Liver (tissue), 9 donors: ENCODE data around the gene FAM83G. TPM values are rescaled to one million over a fixed set of nuclear protein-coding genes. Genes with fewer than 3 reads are reported as not detected.

Experiments used
- DNase-seq: peaks from one replicate; pipeline ENCODE4 v3.0.0-alpha.2; 2017; ENCODE audit warnings: low spot score
- H3K27ac ChIP-seq, 2 donors: one replicate each; pipeline ENCODE4 v1.7.0; 2013; ENCODE audit warnings: inconsistent platforms in 2 of 2, low read length in 2 of 2, control low read depth in 1 of 2, low read depth in 1 of 2, mild to moderate bottlenecking in 1 of 2
- H3K27me3 ChIP-seq, 4 donors: one replicate each; pipeline versions ENCODE4 v1.6.1 to v1.7.0; 2013; ENCODE audit warnings: low read length in 3 of 4, inconsistent platforms in 1 of 4, mild to moderate bottlenecking in 1 of 4, moderate library complexity in 1 of 4; ENCODE audit not compliant: control insufficient read depth in 4 of 4, insufficient read depth in 4 of 4
- H3K36me3 ChIP-seq, 4 donors: one replicate each; pipeline versions ENCODE4 v1.6.1 to v1.7.0; 2013; ENCODE audit warnings: low read length in 3 of 4, mild to moderate bottlenecking in 3 of 4, low read depth in 1 of 4, moderate library complexity in 1 of 4; ENCODE audit not compliant: control insufficient read depth in 4 of 4, insufficient read depth in 3 of 4
- H3K4me1 ChIP-seq, 4 donors: one replicate each; pipeline versions ENCODE4 v1.6.1 to v1.7.0; 2013; ENCODE audit warnings: low read length in 3 of 4, mild to moderate bottlenecking in 3 of 4, moderate library complexity in 1 of 4; ENCODE audit not compliant: control insufficient read depth in 4 of 4, insufficient read depth in 4 of 4
- H3K4me3 ChIP-seq, 3 donors: one replicate each; pipeline versions ENCODE4 v1.6.1 to v1.7.0; 2013; ENCODE audit warnings: low read length in 3 of 3, control low read depth in 1 of 3, low read depth in 1 of 3, mild to moderate bottlenecking in 1 of 3
- H3K9ac ChIP-seq, 2 donors: one replicate each; pipeline ENCODE4 v1.7.0; 2013; ENCODE audit warnings: low read length in 2 of 2, mild to moderate bottlenecking in 2 of 2, moderate library complexity in 2 of 2, control low read depth in 1 of 2, low read depth in 1 of 2
- H3K9me3 ChIP-seq, 4 donors: one replicate each; pipeline versions ENCODE4 v1.6.1 to v1.7.0; 2013; ENCODE audit warnings: low read length in 3 of 4; ENCODE audit not compliant: control insufficient read depth in 4 of 4
- FOXA1 ChIP-seq: IDR thresholded peaks from 2 replicates; pipeline ENCODE4 v1.6.1; 2016; ENCODE audit warnings: antibody characterized with exemption
- HNF4G ChIP-seq: IDR thresholded peaks from 2 replicates; pipeline ENCODE4 v1.6.1; 2016; ENCODE audit warnings: antibody characterized with exemption
- JUND ChIP-seq, 2 donors: IDR thresholded peaks; 2 replicates each; pipeline ENCODE4 v1.6.1; 2016; ENCODE audit warnings: antibody characterized with exemption in 2 of 2
- TAF1 ChIP-seq: conservative IDR thresholded peaks from 2 replicates; pipeline ENCODE4 v1.6.1; 2016; ENCODE audit warnings: antibody characterized with exemption, mild to moderate bottlenecking
- WGBS: extraction: QIAGEN DNeasy Blood & Tissue Kit; methylation state at CpG from one replicate; pipeline ENCODE4 v1.1.7; 2013; 5-methylcytosine and 5-hydroxymethylcytosine counted together
- polyA plus RNA-seq, 2 donors: library from polyadenylated mRNA; stranded (reverse) in 1 of 2; unstranded in 1 of 2; fragments of 200-250 nt in 1 of 2; fragments of >200 nt in 1 of 2; fragmentation: Nextera tagmentation in 1 of 2; extraction: Ambion mirVana in 1 of 2; gene quantifications; one replicate each; pipeline versions ENCODE4 v1.2.1 to v1.2.3, GENCODE V29; 2013 to 2015
- total RNA-seq, 2 donors: library from RNA; depleted of rRNA; stranded (reverse); fragments of >200 nt; gene quantifications; one replicate each; pipeline ENCODE4 v1.2.3, GENCODE V29; 2014
- TF ChIP-seq, protein P1 (sequence below): IDR thresholded peaks from 2 replicates; pipeline ENCODE4 v1.6.1; 2016; ENCODE audit warnings: antibody characterized with exemption
- donor health status: healthy.
- donor health status: healthy.
- donor health status: healthy.
- donor health status: healthy.
- donor health status: healthy.

FAM83G gene
- total and polyA plus RNA-seq, 4 donors = 5.2 to 25.0 (median 11.5) TPM

DNA sequence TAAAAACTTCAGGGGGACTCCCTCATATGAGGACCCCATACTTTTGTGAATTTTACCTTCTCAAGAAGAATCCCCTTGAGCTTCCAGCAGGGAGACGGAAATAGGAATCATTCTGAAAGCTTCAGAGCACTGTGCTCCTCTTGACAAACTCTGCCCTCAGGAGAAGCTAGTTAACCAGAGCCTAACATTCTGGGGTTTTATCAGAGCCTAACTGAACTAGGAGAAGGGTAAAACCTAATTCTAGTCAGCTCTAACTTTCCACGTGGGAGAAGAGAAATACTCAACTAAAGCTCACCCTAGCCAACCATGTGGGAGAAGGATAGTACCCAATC is 65.9 kb downstream of the FAM83G start:
- Histone ChIP-seq H3K36me3 (no peaks in the 10 kb centered on the region), H3K4me3 (no peak overlapping the region), H3K27me3 (no peaks in the 10 kb centered on the region), H3K9me3 (no peaks in the 10 kb centered on the region), H3K9ac (no peak overlapping the region), H3K4me1 (no peaks in the 10 kb centered on the region), H3K27ac (no peak overlapping the region)
- TF ChIP-seq TAF1 (no peak), FOXA1 (no peak), HNF4G (no peak)
- DNase-seq = no peak
- WGBS = 74% methylated on average over 2 of the region's 2 CpGs

DNA sequence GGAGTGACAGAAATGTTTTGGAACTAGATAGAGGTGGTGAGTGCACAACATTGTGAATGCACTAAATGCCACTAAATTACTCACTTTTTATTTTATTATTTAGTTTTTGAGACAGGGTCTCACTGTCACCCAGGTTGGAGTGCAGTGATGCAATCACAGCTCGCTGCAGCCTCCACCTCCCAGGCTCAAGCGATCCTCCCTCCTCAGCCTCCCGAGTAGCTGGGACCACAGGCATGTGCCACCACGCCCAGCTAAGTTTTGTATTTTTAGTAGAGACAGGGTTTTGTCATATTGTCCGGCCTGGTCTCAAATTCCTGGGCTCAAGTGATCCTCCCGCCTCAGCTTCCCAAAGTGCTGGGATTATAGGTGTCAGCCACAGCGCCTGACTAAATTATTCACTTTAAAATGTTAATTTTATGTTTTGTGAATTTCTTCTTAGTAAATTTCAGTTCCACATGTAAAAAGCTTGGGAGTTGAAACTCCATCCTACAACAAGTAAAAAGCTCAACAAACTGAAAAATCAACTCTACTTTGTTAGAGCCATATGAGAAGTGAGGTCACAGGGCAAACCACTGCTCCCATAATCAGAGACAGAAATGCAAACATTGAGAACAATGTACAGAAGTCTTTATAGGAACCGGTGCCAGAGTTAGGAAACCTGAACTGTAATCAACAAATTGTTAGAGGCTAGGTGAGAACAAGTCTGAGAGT is 66.4 kb downstream of the FAM83G start:
- H3K9me3 ChIP-seq = no peaks in the 10 kb centered on the region
- no peak overlapping the region for H3K27ac ChIP-seq
- no peak overlapping the region for H3K9ac ChIP-seq
- TF ChIP-seq, protein P1, sequence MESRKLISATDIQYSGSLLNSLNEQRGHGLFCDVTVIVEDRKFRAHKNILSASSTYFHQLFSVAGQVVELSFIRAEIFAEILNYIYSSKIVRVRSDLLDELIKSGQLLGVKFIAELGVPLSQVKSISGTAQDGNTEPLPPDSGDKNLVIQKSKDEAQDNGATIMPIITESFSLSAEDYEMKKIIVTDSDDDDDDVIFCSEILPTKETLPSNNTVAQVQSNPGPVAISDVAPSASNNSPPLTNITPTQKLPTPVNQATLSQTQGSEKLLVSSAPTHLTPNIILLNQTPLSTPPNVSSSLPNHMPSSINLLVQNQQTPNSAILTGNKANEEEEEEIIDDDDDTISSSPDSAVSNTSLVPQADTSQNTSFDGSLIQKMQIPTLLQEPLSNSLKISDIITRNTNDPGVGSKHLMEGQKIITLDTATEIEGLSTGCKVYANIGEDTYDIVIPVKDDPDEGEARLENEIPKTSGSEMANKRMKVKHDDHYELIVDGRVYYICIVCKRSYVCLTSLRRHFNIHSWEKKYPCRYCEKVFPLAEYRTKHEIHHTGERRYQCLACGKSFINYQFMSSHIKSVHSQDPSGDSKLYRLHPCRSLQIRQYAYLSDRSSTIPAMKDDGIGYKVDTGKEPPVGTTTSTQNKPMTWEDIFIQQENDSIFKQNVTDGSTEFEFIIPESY = no peak
- TF ChIP-seq JUND (IDR thresholded peaks at IDR 0.05) = no peak
- no peak overlapping the region for H3K4me3 ChIP-seq
- H3K4me1 ChIP-seq = no peaks in the 10 kb centered on the region
- no peaks in the 10 kb centered on the region for H3K36me3 ChIP-seq
- 85% methylated on average over 8 of the region's 8 CpGs for WGBS
- DNase-seq = no peak
- H3K27me3 ChIP-seq = no peaks in the 10 kb centered on the region

DNA sequence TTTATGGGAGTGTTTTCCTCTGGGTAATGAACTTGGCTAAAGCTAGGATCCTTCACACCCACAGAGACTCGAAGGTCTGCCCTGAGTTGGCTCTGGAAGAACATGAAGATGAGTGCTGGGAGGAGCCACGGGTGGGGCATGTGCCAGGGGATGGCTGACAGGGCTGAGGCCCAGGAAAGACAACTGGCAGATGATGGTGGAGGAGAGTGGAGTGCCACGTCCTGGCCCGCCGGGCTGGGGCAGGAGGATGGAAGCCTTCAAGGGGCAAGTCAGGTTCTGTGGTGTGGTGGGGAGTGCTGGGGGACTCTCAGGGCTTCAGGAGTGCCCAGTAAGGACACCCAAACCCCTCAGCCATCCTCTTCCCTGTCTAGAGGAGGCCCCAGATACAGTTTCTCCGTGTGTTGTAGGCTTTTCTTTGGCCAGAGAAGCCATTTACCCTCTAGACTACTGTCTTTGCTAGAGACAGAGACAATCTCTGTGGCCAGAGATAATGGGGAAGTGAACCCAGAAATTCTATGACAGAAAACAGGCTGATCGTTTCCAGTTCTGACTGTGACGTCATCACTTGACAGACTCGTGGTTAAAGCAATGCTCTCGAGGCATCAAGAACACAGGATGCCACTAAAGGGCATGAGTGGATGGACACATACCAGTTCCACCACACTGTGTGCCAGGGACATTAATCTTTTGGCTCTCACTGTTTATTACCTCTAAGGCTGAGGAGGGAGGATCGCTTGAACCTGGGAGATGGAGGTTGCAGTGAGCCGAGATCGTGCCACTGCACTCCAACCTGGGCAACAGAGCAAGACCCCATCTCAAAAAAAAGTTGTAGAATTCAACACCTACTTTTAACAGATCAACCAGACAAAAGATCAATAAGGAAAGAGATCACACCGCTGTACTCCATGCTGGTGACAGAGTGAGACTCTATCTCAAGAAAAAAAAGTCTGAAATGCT is 71.2 kb downstream of the FAM83G start:
- Histone ChIP-seq H3K4me3 (no peak overlapping the region), H3K4me1 (no peaks in the 10 kb centered on the region), H3K27me3 (no peaks in the 10 kb centered on the region), H3K36me3 (peaks cover 4 to 23% (median 15%) of the 10 kb centered on the region in 4 donors), H3K27ac (no peak overlapping the region), H3K9me3 (no peaks in the 10 kb centered on the region), H3K9ac (no peak overlapping the region)
- DNase-seq = no peak
- 85% methylated on average over 14 of the region's 14 CpGs for WGBS
- TF ChIP-seq, protein P1 = no peak
